WTC11 (cell line): Measurements from ENCODE around the gene FIGNL2. TPM values are rescaled to one million over a fixed set of nuclear protein-coding genes. Genes with fewer than 3 reads are reported as not detected.

Experiments used
- ATAC-seq: fragments of 200-7000 bp; cut with Tn5 transposase; 2 replicates; pipeline ENCODE4 v1.10.0; 2021; ENCODE audit warnings: mild to moderate bottlenecking, moderate library complexity
- CTCF ChIA-PET: fragments of 300-600 bp; sonication (Branson Sonifier 250); formaldehyde crosslinking; loops from one replicate; lab custom pipeline; 2021; ENCODE audit warnings: antibody characterized with exemption; lab: Charles Lee
- POLR2A ChIA-PET: fragments of 350-600 bp; sonication (Branson Sonifier 250); formaldehyde crosslinking; loops from one replicate; lab custom pipeline; 2021; ENCODE audit warnings: antibody characterized with exemption; lab: Charles Lee
- DNase-seq: peaks from one replicate; pipeline ENCODE4 v3.0.0; 2021; ENCODE audit warnings: low spot score
- H3K27ac Mint-ChIP-seq: 2 replicates; pipeline ENCODE4 v1.8.0; 2021; ENCODE audit warnings: mixed read lengths
- H3K27me3 Mint-ChIP-seq: 2 replicates; pipeline ENCODE4 v1.8.0; 2021; ENCODE audit warnings: low read depth, mild to moderate bottlenecking, moderate library complexity, mixed read lengths
- H3K36me3 Mint-ChIP-seq: 2 replicates; pipeline ENCODE4 v1.8.0; 2021; ENCODE audit warnings: mixed read lengths
- H3K4me1 Mint-ChIP-seq: 2 replicates; pipeline ENCODE4 v1.8.0; 2022; ENCODE audit warnings: mixed read lengths
- H3K4me3 Mint-ChIP-seq: 2 replicates; pipeline ENCODE4 v1.8.0; 2021; ENCODE audit warnings: mild to moderate bottlenecking, moderate library complexity, mixed read lengths
- H3K9me3 Mint-ChIP-seq: 2 replicates; pipeline ENCODE4 v1.8.0; 2021; ENCODE audit warnings: mixed read lengths
- ATF3 ChIP-seq: sonication (generic); formaldehyde crosslinking; conservative IDR thresholded peaks from 2 replicates; pipeline ENCODE4 v1.8.1; 2022; ENCODE audit warnings: mild to moderate bottlenecking, missing genetic modification reagents
- CREB1 ChIP-seq: sonication (generic); formaldehyde crosslinking; IDR thresholded peaks from 2 replicates; pipeline ENCODE4 v1.8.0; 2023; ENCODE audit warnings: mild to moderate bottlenecking, missing genetic modification reagents
- CREM ChIP-seq: sonication (generic); formaldehyde crosslinking; IDR thresholded peaks from 2 replicates; pipeline ENCODE4 v1.8.1; 2022; ENCODE audit warnings: mild to moderate bottlenecking, missing genetic modification reagents, moderate library complexity
- E2F4 ChIP-seq: sonication (generic); formaldehyde crosslinking; IDR thresholded peaks from 2 replicates; pipeline ENCODE4 v1.8.1; 2022; ENCODE audit warnings: low read depth, mild to moderate bottlenecking, moderate library complexity, missing genetic modification reagents, borderline replicate concordance
- EMX1 ChIP-seq: fragments of 250-450 bp; sonication (Bioruptor Pico); IDR thresholded peaks from 2 replicates; pipeline ENCODE4 v1.8.0; 2021; ENCODE audit warnings: mild to moderate bottlenecking
- ERG ChIP-seq: fragments of 250-450 bp; sonication (Bioruptor Pico); IDR thresholded peaks from 2 replicates; pipeline ENCODE4 v1.8.0; 2021; ENCODE audit warnings: mild to moderate bottlenecking
- ESRRA ChIP-seq: sonication (generic); formaldehyde crosslinking; IDR thresholded peaks from 2 replicates; pipeline ENCODE4 v1.8.1; 2022; ENCODE audit warnings: mild to moderate bottlenecking, missing genetic modification reagents, borderline replicate concordance
- FOXJ3 ChIP-seq: sonication (generic); formaldehyde crosslinking; IDR thresholded peaks from 2 replicates; pipeline ENCODE4 v1.9.0; 2021; ENCODE audit warnings: missing genetic modification reagents, mild to moderate bottlenecking, borderline replicate concordance
- FOXP1 ChIP-seq: sonication (generic); formaldehyde crosslinking; IDR thresholded peaks from 2 replicates; pipeline ENCODE4 v1.8.0; 2022; ENCODE audit warnings: missing genetic modification reagents, mild to moderate bottlenecking, moderate library complexity, borderline replicate concordance
- HMGA2 ChIP-seq: fragments of 250-450 bp; sonication (Bioruptor Pico); IDR thresholded peaks from 2 replicates; pipeline ENCODE4 v1.4.0; 2021; ENCODE audit warnings: mild to moderate bottlenecking, moderate library complexity
- JAZF1 ChIP-seq: fragments of 250-450 bp; sonication (Bioruptor Pico); IDR thresholded peaks from 2 replicates; pipeline ENCODE4 v1.9.0; 2021; ENCODE audit warnings: moderate library complexity, mild to moderate bottlenecking, inconsistent platforms
- JUN ChIP-seq: sonication (generic); formaldehyde crosslinking; IDR thresholded peaks from 2 replicates; pipeline ENCODE4 v1.8.0; 2023; ENCODE audit warnings: mild to moderate bottlenecking, missing genetic modification reagents
- MXD4 ChIP-seq: fragments of 250-450 bp; sonication (Bioruptor Pico); IDR thresholded peaks from 2 replicates; pipeline ENCODE4 v1.8.0; 2021; ENCODE audit warnings: mild to moderate bottlenecking, moderate library complexity, borderline replicate concordance
- NFE2L1 ChIP-seq: sonication (generic); formaldehyde crosslinking; IDR thresholded peaks from 2 replicates; pipeline ENCODE4 v1.8.1; 2023; ENCODE audit warnings: missing genetic modification reagents
- NR1H2 ChIP-seq: sonication (generic); formaldehyde crosslinking; IDR thresholded peaks from 2 replicates; pipeline ENCODE4 v1.9.0; 2021; ENCODE audit warnings: mild to moderate bottlenecking, moderate library complexity, missing genetic modification reagents
- NR3C1 ChIP-seq: sonication (generic); formaldehyde crosslinking; conservative IDR thresholded peaks from 2 replicates; pipeline ENCODE4 v1.8.1; 2023; ENCODE audit warnings: low read depth, mild to moderate bottlenecking, missing genetic modification reagents
- PRRX2 ChIP-seq: fragments of 250-450 bp; sonication (Bioruptor Pico); IDR thresholded peaks from 2 replicates; pipeline ENCODE4 v1.8.0; 2021; ENCODE audit warnings: mild to moderate bottlenecking
- SMAD4 ChIP-seq: sonication (generic); formaldehyde crosslinking; IDR thresholded peaks from 2 replicates; pipeline ENCODE4 v1.8.0; 2022; ENCODE audit warnings: mild to moderate bottlenecking, missing genetic modification reagents
- SOX15 ChIP-seq: fragments of 250-450 bp; sonication (Bioruptor Pico); IDR thresholded peaks from 2 replicates; pipeline ENCODE4 v1.9.0; 2021; ENCODE audit warnings: mild to moderate bottlenecking
- STAT6 ChIP-seq: sonication (generic); formaldehyde crosslinking; conservative IDR thresholded peaks from 2 replicates; pipeline ENCODE4 v1.8.1; 2023; ENCODE audit warnings: mild to moderate bottlenecking, low read depth, missing genetic modification reagents, moderate library complexity
- TEAD4 ChIP-seq: sonication (generic); formaldehyde crosslinking; IDR thresholded peaks from 2 replicates; pipeline ENCODE4 v1.8.0; 2022; ENCODE audit warnings: mild to moderate bottlenecking, missing genetic modification reagents
- USF1 ChIP-seq: sonication (generic); formaldehyde crosslinking; IDR thresholded peaks from 2 replicates; pipeline ENCODE4 v1.8.0; 2022; ENCODE audit warnings: mild to moderate bottlenecking, missing genetic modification reagents
- USF2 ChIP-seq: sonication (generic); formaldehyde crosslinking; IDR thresholded peaks from 2 replicates; pipeline ENCODE4 v1.8.1; 2023; ENCODE audit warnings: mild to moderate bottlenecking, missing genetic modification reagents, moderate library complexity
- ZBTB43 ChIP-seq: sonication (generic); formaldehyde crosslinking; IDR thresholded peaks from 2 replicates; pipeline ENCODE4 v1.8.1; 2023; ENCODE audit warnings: mild to moderate bottlenecking, missing genetic modification reagents
- ZNF138 ChIP-seq: sonication (generic); formaldehyde crosslinking; conservative IDR thresholded peaks from 2 replicates; pipeline ENCODE4 v1.8.1; 2022; ENCODE audit warnings: mild to moderate bottlenecking, moderate library complexity, missing genetic modification reagents
- ZNF317 ChIP-seq: sonication (generic); formaldehyde crosslinking; IDR thresholded peaks from 2 replicates; pipeline ENCODE4 v1.8.1; 2023; ENCODE audit warnings: low read depth, mild to moderate bottlenecking, moderate library complexity, missing genetic modification reagents, borderline replicate concordance
- ZNF671 ChIP-seq: fragments of 250-450 bp; sonication (Bioruptor Pico); IDR thresholded peaks from 2 replicates; pipeline ENCODE4 v1.8.0; 2021; ENCODE audit warnings: mild to moderate bottlenecking
- total RNA-seq: library from RNA; stranded (reverse); gene quantifications from 3 replicates; pipeline ENCODE4 v1.2.3, GENCODE V29; 2021

The FIGNL2 gene
- total RNA-seq, 1 experiment from 2014 or later: 9.9 TPM

GRCh38 chr12:51811203-51812202 is 37.0 kb downstream of the FIGNL2 start:
- Mint-ChIP-seq H3K36me3 (no peaks in the 10 kb centered on the region), H3K4me1 (peaks cover 11% of the 10 kb centered on the region), H3K4me3 (no peak overlapping the region), H3K27me3 (peaks cover 35% of the 10 kb centered on the region), H3K9me3 (no peaks in the 10 kb centered on the region), H3K27ac (no peak overlapping the region)
- no peak for TF ChIP-seq TEAD4 (CRISPR knock-in tag)
- TF ChIP-seq FOXP1 (CRISPR knock-in tag): no peak
- no peak for TF ChIP-seq ZBTB43 (CRISPR knock-in tag)
- no peak for TF ChIP-seq ATF3 (CRISPR knock-in tag)
- TF ChIP-seq NFE2L1 (CRISPR knock-in tag): no peak
- TF ChIP-seq USF1 (CRISPR knock-in tag): no peak
- no peak for TF ChIP-seq PRRX2 (CRISPR knock-in tag)
- TF ChIP-seq SOX15 (CRISPR knock-in tag): no peak
- TF ChIP-seq MXD4: no peak
- TF ChIP-seq HMGA2 (CRISPR knock-in tag): no peak
- no peak for TF ChIP-seq NR1H2
- DNase-seq: no peak
- ChIA-PET CTCF (interaction anchor here (0.6 to 10.7 kb wide), 7 partner anchors 9 to 206 kb away, joined by 3 to 164 read pairs (median 5); partner anchors contain the start of gene ANKRD33), POLR2A (no interaction called here)
- ATAC-seq: no peak

GRCh38 chr12:51809193-51809592 is 39.3 kb downstream of the FIGNL2 start:
- Mint-ChIP-seq H3K4me3 (no peak overlapping the region), H3K36me3 (no peaks in the 10 kb centered on the region), H3K27me3 (peaks cover 16% of the 10 kb centered on the region), H3K4me1 (peaks cover 4% of the 10 kb centered on the region), H3K9me3 (no peaks in the 10 kb centered on the region), H3K27ac (0 out of 2 replicates have a peak overlapping the region, but pooled peaks have one; percentile 37)
- CTCF ChIA-PET: no interaction called here
- no peak for DNase-seq
- ATAC-seq: no peak
- POLR2A ChIA-PET: no interaction called here
- no peak for TF ChIP-seq USF2
- TF ChIP-seq STAT6 (CRISPR knock-in tag): no peak
- TF ChIP-seq FOXJ3: no peak
- no peak for TF ChIP-seq NR3C1 (CRISPR knock-in tag)
- TF ChIP-seq CREB1 (CRISPR knock-in tag): no peak
- TF ChIP-seq CREM (CRISPR knock-in tag): no peak
- no peak for TF ChIP-seq ZNF138
- no peak for TF ChIP-seq JUN (CRISPR knock-in tag)
- no peak for TF ChIP-seq MXD4
- no peak for TF ChIP-seq ESRRA
- no peak for TF ChIP-seq ERG (CRISPR knock-in tag)
- TF ChIP-seq SMAD4 (CRISPR knock-in tag): no peak
- TF ChIP-seq ZNF671: no peak
- TF ChIP-seq JAZF1 (CRISPR knock-in tag): no peak
- no peak for TF ChIP-seq E2F4
- TF ChIP-seq ZNF317 (CRISPR knock-in tag): no peak
- no peak for TF ChIP-seq EMX1 (CRISPR knock-in tag)
